Stimulated activated memory B cell treated with anti-CD40 and anti-IgM and Interleukin-4, amounts not matched to agents 10 μg/mL and 1 μg/mL and 100 μg/mL, for 72 hours (primary cell): ENCODE measurements around the gene U2SURP.
A peak's percentile ranks its signal among the peaks of the same experiment; 100 is the strongest.

Experiments used
- ATAC-seq: fragments of 150-1000 bp; cut with Tn5 transposase; 2 replicates; pipeline ENCODE4 v1.10.0; 2021
- H3K27ac Mint-ChIP-seq: one replicate; pipeline ENCODE4 v1.8.0; 2022; ENCODE audit warnings: mild to moderate bottlenecking, mixed read lengths
- H3K27me3 Mint-ChIP-seq: one replicate; pipeline ENCODE4 v1.8.0; 2022; ENCODE audit warnings: mixed read lengths
- H3K36me3 Mint-ChIP-seq: one replicate; pipeline ENCODE4 v1.8.0; 2022; ENCODE audit warnings: mixed read lengths
- H3K4me1 Mint-ChIP-seq: one replicate; pipeline ENCODE4 v1.8.0; 2022; ENCODE audit warnings: mixed read lengths
- H3K4me3 Mint-ChIP-seq: one replicate; pipeline ENCODE4 v1.8.0; 2022; ENCODE audit warnings: mild to moderate bottlenecking, moderate library complexity, mixed read lengths
- H3K9me3 Mint-ChIP-seq: one replicate; pipeline ENCODE4 v1.8.0; 2022; ENCODE audit warnings: mixed read lengths

U2SURP gene

GRCh38 chr3:143001369-143002082 lies at the start of gene U2SURP:
TSS of gene U2SURP (plus strand) at chr3:143001570. CDS start at chr3:143001629, 59 bp downstream.
- ATAC-seq = peak; percentile 95
- peak within 1 kb of the TSS; percentile 98 for H3K4me3 Mint-ChIP-seq
- H3K36me3 Mint-ChIP-seq = no peaks in the 10 kb centered on the region
- H3K9me3 Mint-ChIP-seq = no peaks in the 10 kb centered on the region
- H3K4me1 Mint-ChIP-seq = peaks cover 52% of the 10 kb centered on the region
- H3K27me3 Mint-ChIP-seq = no peaks in the 10 kb centered on the region
- peak within 1 kb of the TSS; percentile 97 for H3K27ac Mint-ChIP-seq

GRCh38 chr3:142951794-142952193 lies 49.6 kb upstream of the U2SURP start:
- Mint-ChIP-seq H3K36me3 (no peaks in the 10 kb centered on the region), H3K9me3 (no peaks in the 10 kb centered on the region), H3K4me1 (peaks cover 4% of the 10 kb centered on the region), H3K27me3 (peaks cover 43% of the 10 kb centered on the region), H3K4me3 (no peak overlapping the region), H3K27ac (no peak overlapping the region)
- no peak for ATAC-seq

DNA sequence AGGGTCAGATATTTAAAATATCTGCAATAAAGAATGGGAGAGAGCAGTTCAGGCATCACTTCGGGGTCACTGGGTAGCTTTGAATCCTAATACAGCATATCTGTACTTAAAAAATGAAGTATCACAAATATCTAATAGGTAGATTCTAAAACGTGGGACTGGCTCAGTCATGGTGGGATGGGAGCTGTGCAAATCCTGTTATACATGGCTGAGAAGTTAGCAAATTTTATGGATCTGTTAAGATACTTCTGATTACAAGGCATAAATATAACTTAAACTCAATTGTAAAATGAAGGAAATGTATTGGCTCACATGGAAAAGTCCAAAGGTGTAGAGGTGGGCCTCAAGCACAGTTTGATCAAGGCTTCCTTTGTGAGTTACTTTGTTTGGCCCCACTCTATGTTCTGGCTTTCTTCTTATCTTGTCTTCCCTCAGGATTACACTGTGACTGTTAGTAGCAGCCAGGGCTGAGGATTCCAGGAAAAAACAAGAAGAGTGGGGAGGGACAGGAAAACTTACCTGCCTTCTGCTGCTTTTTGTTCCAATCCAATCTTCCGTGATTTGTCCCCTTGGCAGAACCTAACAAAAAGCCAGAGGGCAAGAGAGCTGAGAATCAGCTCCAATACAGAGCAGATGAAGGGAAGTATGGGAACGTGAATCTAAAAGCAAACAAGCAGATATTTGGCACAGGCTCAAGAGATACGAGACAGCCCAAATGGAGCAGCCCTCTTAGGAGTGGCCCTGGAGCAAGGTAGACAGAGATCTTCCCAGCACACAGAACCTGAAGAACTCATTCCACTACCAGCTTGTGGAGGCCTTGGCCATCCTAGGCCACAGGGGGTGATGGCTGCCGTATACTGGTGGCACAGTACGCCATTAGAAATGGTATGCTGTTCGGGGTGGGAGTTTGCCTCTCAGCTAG lies 48.8 kb upstream of the U2SURP start:
- H3K27ac Mint-ChIP-seq = no peak overlapping the region
- H3K27me3 Mint-ChIP-seq = peaks cover 43% of the 10 kb centered on the region
- ATAC-seq = no peak

GRCh38 chr3:142953443-142953842 lies 47.9 kb upstream of the U2SURP start:
- ATAC-seq = no peak
- Mint-ChIP-seq H3K36me3 (no peaks in the 10 kb centered on the region), H3K27me3 (peaks cover 43% of the 10 kb centered on the region), H3K27ac (no peak overlapping the region), H3K4me3 (no peak overlapping the region), H3K9me3 (no peaks in the 10 kb centered on the region), H3K4me1 (no peaks in the 10 kb centered on the region)

More for the DNA sequence above, 48.8 kb upstream of the U2SURP start:
- H3K9me3 Mint-ChIP-seq = no peaks in the 10 kb centered on the region
- no peaks in the 10 kb centered on the region for H3K36me3 Mint-ChIP-seq
- no peak overlapping the region for H3K4me3 Mint-ChIP-seq
- no peaks in the 10 kb centered on the region for H3K4me1 Mint-ChIP-seq

- no peak overlapping the region for H3K27ac Mint-ChIP-seq
- H3K9me3 Mint-ChIP-seq = no peaks in the 10 kb centered on the region
- peaks cover 11% of the 10 kb centered on the region for H3K4me1 Mint-ChIP-seq
- peaks cover 52% of the 10 kb centered on the region for H3K27me3 Mint-ChIP-seq
- peaks cover 8% of the 10 kb centered on the region for H3K36me3 Mint-ChIP-seq
- no peak overlapping the region for H3K4me3 Mint-ChIP-seq
- no peak for ATAC-seq
Measured at GRCh38 chr3:142958707-142959106, 42.7 kb upstream of the U2SURP start.

- Mint-ChIP-seq H3K4me1 (peaks cover 17% of the 10 kb centered on the region), H3K9me3 (no peaks in the 10 kb centered on the region), H3K27ac (no peak overlapping the region), H3K4me3 (no peak overlapping the region), H3K36me3 (peaks cover 8% of the 10 kb centered on the region), H3K27me3 (peaks cover 69% of the 10 kb centered on the region)
- ATAC-seq = no peak
Measured at GRCh38 chr3:142960322-142960850, 41.0 kb upstream of the U2SURP start.

- H3K36me3 Mint-ChIP-seq = peaks cover 8% of the 10 kb centered on the region
- no peaks in the 10 kb centered on the region for H3K9me3 Mint-ChIP-seq
- no peak overlapping the region for H3K27ac Mint-ChIP-seq
- H3K4me3 Mint-ChIP-seq = no peak overlapping the region
- ATAC-seq = no peak
- H3K4me1 Mint-ChIP-seq = peaks cover 17% of the 10 kb centered on the region
- peaks cover 73% of the 10 kb centered on the region for H3K27me3 Mint-ChIP-seq
Measured at GRCh38 chr3:142961539-142961938, 39.8 kb upstream of the U2SURP start.

DNA sequence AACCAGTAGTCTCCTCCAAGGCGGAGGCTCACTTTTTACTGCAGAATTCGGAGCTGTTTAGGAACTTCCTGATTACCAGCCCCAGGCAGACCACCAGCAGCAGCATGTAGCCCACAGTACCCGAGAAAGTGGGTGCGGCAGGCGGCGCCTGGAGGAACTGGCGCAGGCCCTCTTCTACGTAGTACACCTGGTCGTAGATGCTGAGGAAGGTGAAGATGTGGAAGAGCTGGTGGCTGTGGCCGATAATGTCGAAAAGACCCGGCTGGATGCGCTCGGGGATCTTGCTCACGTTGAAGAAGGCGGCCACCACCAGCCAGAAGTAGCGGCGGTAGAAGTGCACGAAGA lies 39.2 kb upstream of the U2SURP start:
- Mint-ChIP-seq H3K4me1 (peaks cover 17% of the 10 kb centered on the region), H3K9me3 (no peaks in the 10 kb centered on the region), H3K4me3 (peak overlapping the region; percentile 73)

DNA sequence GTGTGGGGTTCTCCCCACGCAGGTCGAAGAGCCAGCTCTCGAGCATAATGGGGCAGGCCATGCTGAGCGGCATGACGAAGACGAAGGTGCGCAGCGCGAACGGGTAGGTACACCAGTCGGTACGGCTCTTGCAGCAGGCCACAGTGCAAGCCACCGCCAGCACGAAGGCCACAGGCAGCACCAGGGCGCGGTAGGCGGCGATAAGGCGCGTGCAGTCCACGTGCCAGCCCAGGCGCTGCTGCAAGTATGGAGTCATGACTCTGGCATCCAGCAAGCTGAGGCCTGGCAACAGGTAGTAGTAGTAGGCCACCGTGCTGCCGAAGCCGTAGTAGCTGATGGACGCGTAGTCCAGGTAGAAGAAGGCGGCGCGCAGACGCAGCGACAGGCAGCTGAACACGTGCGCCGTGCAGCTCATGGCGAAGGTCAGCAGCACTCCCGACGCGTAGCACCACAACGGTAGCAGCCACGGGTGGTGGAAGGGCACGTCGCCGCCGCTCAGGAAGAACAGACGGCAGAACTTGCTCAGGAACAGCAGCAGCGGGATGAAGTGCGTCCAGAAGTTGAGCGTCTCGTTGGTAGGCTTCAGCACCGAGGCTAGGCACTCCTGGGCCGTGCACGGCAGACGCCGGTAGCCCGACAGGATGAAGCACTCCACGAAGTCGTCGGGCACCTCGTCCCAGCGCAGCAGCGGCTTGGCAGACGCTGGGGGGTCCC lies 38.7 kb upstream of the U2SURP start:
- Mint-ChIP-seq H3K36me3 (peaks cover 8% of the 10 kb centered on the region), H3K27ac (no peak overlapping the region), H3K9me3 (no peaks in the 10 kb centered on the region), H3K27me3 (peaks cover 70% of the 10 kb centered on the region), H3K4me1 (peaks cover 17% of the 10 kb centered on the region), H3K4me3 (peak overlapping the region; percentile 73)
- ATAC-seq = no peak

More for the DNA sequence above, 39.2 kb upstream of the U2SURP start:
- peaks cover 75% of the 10 kb centered on the region for H3K27me3 Mint-ChIP-seq
- H3K36me3 Mint-ChIP-seq = peaks cover 8% of the 10 kb centered on the region
- ATAC-seq = no peak
- H3K27ac Mint-ChIP-seq = no peak overlapping the region

DNA sequence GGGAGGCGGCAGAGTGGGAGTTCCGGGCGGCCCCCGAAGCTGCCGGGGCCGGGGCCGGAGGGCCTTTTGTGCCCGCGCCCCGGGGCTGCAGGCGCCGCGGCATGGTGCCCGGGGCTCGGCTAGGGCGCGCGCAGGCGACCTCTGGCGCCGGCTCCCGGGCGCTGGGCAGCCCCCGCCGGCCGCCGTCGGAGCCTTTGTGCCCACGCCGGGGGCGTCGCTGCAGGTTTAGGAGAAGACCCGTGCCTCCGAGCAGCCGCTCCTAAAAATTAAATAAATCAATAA lies 38.2 kb upstream of the U2SURP start:
- Mint-ChIP-seq H3K9me3 (no peaks in the 10 kb centered on the region), H3K27me3 (peaks cover 65% of the 10 kb centered on the region), H3K36me3 (peaks cover 8% of the 10 kb centered on the region), H3K4me1 (peaks cover 17% of the 10 kb centered on the region), H3K4me3 (peak overlapping the region; percentile 73), H3K27ac (no peak overlapping the region)
- no peak for ATAC-seq

GRCh38 chr3:142963516-142964448 lies 37.6 kb upstream of the U2SURP start, which contains the start of gene PAQR9:
TSS of gene PAQR9 (minus strand) at chr3:142963674. CDS start at chr3:142963336, 338 bp downstream.
- Mint-ChIP-seq H3K9me3 (no peaks in the 10 kb centered on the region), H3K36me3 (peaks cover 8% of the 10 kb centered on the region), H3K4me3 (peak within 1 kb of the TSS; percentile 73), H3K27ac (no peak within 1 kb of the TSS), H3K27me3 (peaks cover 59% of the 10 kb centered on the region), H3K4me1 (peaks cover 17% of the 10 kb centered on the region)
- ATAC-seq = peak; percentile 60

- H3K4me1 Mint-ChIP-seq = peaks cover 17% of the 10 kb centered on the region
- H3K36me3 Mint-ChIP-seq = peaks cover 8% of the 10 kb centered on the region
- H3K4me3 Mint-ChIP-seq = no peak overlapping the region
- peaks cover 61% of the 10 kb centered on the region for H3K27me3 Mint-ChIP-seq
- no peak overlapping the region for H3K27ac Mint-ChIP-seq
- H3K9me3 Mint-ChIP-seq = no peaks in the 10 kb centered on the region
- no peak for ATAC-seq
Measured at GRCh38 chr3:142965581-142965980, 35.8 kb upstream of the U2SURP start.

GRCh38 chr3:142966808-142967207 lies 34.6 kb upstream of the U2SURP start:
- Mint-ChIP-seq H3K4me1 (peaks cover 17% of the 10 kb centered on the region), H3K36me3 (peaks cover 8% of the 10 kb centered on the region), H3K9me3 (no peaks in the 10 kb centered on the region), H3K27ac (no peak overlapping the region), H3K27me3 (peaks cover 61% of the 10 kb centered on the region), H3K4me3 (no peak overlapping the region)
- ATAC-seq = no peak

DNA sequence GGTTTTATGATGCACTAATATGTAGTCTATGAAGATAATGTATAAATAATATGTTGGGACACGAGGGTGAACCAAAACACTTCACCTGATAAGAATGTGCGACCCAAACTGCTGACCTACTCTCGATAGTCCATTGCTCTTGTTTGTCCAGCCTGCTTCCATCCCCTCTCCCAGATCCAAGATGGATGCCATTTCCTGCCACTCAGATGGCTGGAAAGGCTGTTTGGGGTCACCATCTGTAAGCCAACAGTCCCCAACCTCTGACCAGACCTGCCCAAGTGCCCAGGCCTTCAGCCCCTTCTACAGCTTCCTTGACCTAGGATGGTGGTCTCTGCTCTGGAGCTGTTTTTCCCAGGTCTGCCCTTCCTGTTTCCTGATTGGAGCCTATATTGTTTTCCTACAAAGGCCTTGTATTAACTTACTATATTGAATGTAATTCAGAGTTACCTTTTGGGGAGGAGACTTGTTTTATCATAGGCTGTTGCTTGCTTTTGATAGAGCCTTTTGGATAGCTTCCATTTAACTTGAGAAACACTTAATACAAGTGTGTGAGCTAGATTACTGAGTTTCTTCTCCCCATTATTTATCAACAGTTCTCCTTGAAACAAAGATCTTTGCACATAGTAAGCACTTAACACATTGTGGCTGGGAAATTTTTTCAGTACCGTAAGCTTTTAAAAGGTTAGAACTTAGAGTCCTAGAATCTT lies 32.9 kb upstream of the U2SURP start:
- ATAC-seq = no peak
- no peaks in the 10 kb centered on the region for H3K9me3 Mint-ChIP-seq
- H3K27me3 Mint-ChIP-seq = peaks cover 62% of the 10 kb centered on the region
- no peak overlapping the region for H3K4me3 Mint-ChIP-seq
- H3K4me1 Mint-ChIP-seq = peaks cover 6% of the 10 kb centered on the region
- H3K27ac Mint-ChIP-seq = no peak overlapping the region
- no peaks in the 10 kb centered on the region for H3K36me3 Mint-ChIP-seq
